ENCODE results near the gene IFRD2.
"Not testable (repeated sequence)": the region's sequence is repeated elsewhere in the genome, so short reads cannot be mapped to it uniquely, and the experiment has no call there.

Gene IFRD2

DNA sequence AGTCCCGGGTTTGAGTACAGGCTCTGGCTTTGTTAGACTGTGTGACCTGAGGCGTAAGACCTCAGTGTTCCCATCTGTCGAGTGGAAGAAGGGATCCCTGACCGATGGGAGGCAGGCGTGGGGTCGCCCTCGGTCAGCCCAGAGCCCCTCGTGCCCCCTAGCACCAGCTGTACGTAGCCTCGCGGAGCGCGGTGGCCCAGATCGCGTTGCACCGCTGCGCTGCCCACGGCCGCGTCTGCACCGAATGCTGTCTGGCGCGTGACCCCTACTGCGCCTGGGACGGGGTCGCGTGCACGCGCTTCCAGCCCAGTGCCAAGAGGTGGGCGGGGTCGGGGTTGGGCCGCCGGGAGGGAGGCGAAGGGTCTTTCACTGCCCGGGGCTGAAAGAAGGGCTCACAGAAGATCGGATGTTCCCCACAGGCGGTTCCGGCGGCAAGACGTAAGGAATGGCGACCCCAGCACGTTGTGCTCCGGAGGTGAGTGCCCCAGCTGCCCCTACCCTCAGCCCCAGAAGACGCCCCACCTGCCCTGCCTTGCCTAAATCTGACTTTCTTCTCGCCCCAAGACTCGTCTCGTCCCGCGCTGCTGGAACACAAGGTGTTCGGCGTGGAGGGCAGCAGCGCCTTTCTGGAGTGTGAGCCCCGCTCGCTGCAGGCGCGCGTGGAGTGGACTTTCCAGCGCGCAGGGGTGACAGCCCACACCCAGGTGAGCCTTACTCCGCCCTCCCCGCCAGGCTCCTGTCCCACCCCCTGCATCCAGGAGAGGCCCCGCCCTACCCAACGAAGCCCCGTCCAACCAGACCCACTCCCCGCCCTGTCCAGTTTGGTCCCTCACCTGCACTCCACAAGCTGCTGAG is 16.9 kb downstream of the IFRD2 start:
- peaks cover 0 to 11% of the 10 kb centered on the region in 2 donors for H3K27me3 ChIP-seq (ENCODE audit: control insufficient read depth in 1 of 2, insufficient read depth in 2 of 2, low read length in 2 of 2)
- H3K36me3 ChIP-seq (ENCODE audit: insufficient read depth, low read length): peaks cover 7% of the 10 kb centered on the region
- H3K4me3 ChIP-seq (ENCODE audit: low read depth in 1 of 2, low read length in 2 of 2): no peak overlapping the region
- no peaks in the 10 kb centered on the region for H3K9me3 ChIP-seq (ENCODE audit: low read length)
- no peak overlapping the region for H3K27ac ChIP-seq (ENCODE audit: low read depth, low read length)
- no peak overlapping the region for H3K9ac ChIP-seq (ENCODE audit: low read length)
- peaks cover 9% of the 10 kb centered on the region for H3K4me1 ChIP-seq (ENCODE audit: insufficient read depth, low read length)

DNA sequence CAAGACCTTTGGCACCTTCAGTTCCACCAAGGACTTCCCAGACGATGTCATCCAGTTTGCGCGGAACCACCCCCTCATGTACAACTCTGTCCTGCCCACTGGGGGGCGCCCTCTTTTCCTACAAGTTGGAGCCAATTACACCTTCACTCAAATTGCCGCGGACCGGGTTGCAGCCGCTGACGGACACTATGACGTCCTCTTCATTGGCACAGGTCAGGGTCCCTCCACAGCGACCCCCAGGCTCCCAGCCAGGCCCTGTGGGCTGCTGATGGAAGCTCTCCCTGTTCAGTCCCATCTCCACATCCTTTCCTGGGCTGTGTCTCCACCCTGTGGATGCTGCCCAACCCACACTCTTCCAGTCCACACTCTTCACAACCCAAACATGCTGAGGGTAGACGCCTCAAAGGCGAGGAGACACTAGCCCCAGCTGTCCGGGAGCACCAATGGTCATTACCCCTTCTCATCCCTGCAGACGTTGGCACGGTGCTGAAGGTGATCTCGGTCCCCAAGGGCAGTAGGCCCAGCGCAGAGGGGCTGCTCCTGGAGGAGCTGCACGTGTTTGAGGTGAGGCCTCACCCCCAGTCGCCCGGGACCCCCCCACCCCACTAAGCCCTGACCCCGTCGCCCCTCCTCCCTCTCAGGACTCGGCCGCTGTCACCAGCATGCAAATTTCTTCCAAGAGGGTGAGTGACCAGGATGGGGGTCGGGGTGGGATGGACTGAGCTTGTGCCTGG is 17.7 kb downstream of the IFRD2 start:
- Histone ChIP-seq H3K4me3 (ENCODE audit: low read depth in 1 of 2, low read length in 2 of 2) (no peak overlapping the region), H3K9ac (ENCODE audit: low read length) (no peak overlapping the region), H3K27ac (ENCODE audit: low read depth, low read length) (no peak overlapping the region), H3K4me1 (ENCODE audit: insufficient read depth, low read length) (peaks cover 16% of the 10 kb centered on the region), H3K27me3 (ENCODE audit: control insufficient read depth in 1 of 2, insufficient read depth in 2 of 2, low read length in 2 of 2) (peaks cover 0 to 11% of the 10 kb centered on the region in 2 donors), H3K9me3 (ENCODE audit: low read length) (no peaks in the 10 kb centered on the region), H3K36me3 (ENCODE audit: insufficient read depth, low read length) (peaks cover 7% of the 10 kb centered on the region)

DNA sequence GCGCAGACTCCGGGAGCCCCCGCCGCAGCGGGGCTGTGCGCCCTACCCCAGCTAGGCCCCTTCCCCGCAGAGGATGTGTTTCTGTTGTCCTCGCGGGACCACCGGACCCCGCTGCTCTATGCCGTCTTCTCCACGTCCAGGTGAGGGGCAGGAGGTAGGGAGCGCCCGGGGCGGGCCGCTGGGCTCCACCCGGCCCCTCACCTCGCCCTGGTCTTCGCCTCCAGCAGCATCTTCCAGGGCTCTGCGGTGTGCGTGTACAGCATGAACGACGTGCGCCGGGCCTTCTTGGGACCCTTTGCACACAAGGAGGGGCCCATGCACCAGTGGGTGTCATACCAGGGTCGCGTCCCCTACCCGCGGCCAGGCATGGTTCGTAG is 18.6 kb downstream of the IFRD2 start:
- H3K9me3 ChIP-seq (ENCODE audit: low read length): no peaks in the 10 kb centered on the region
- H3K4me1 ChIP-seq (ENCODE audit: insufficient read depth, low read length): peaks cover 21% of the 10 kb centered on the region
- no peak overlapping the region for H3K9ac ChIP-seq (ENCODE audit: low read length)
- H3K27me3 ChIP-seq (ENCODE audit: control insufficient read depth in 1 of 2, insufficient read depth in 2 of 2, low read length in 2 of 2): peaks cover 0 to 11% of the 10 kb centered on the region in 2 donors
- peak overlapping the region in 1 of 2 donors; percentile 55 for H3K4me3 ChIP-seq (ENCODE audit: low read depth in 1 of 2, low read length in 2 of 2)
- no peak overlapping the region for H3K27ac ChIP-seq (ENCODE audit: low read depth, low read length)
- peaks cover 7% of the 10 kb centered on the region for H3K36me3 ChIP-seq (ENCODE audit: insufficient read depth, low read length)

DNA sequence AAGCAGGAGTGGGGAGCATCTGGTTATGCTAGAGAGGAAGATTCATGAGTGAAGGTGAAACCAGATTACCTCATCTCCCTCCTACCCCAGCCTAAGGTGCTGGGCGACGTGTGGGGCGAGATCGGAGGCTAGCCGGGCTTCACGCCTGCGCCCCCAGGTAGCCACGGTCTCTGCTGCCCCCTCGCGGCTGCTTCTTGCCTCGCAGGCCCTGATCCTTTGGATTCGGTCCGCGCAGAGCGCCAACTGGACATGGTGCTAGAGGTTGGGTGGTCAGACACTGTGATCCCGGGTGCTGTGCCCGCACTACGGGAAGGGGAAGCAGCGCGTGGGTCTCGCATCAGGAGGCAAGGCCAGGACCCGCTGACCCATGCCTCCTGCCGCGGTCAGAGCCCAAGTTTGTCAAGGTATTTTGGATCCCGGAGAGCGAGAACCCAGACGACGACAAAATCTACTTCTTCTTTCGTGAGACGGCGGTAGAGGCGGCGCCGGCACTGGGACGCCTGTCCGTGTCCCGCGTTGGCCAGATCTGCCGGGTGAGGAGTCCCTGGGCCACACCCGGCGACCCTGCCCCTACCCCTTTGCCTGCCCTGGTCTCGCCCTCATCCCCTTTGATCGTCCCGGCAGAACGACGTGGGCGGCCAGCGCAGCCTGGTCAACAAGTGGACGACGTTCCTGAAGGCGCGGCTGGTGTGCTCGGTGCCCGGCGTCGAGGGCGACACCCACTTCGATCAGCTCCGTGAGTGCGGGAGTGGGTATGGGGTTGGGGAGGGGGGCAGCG is 19.1 kb downstream of the IFRD2 start:
- Histone ChIP-seq H3K9me3 (ENCODE audit: low read length) (no peaks in the 10 kb centered on the region), H3K4me1 (ENCODE audit: insufficient read depth, low read length) (peaks cover 27% of the 10 kb centered on the region), H3K27me3 (ENCODE audit: control insufficient read depth in 1 of 2, insufficient read depth in 2 of 2, low read length in 2 of 2) (peaks cover 0 to 11% of the 10 kb centered on the region in 2 donors), H3K4me3 (ENCODE audit: low read depth in 1 of 2, low read length in 2 of 2) (peak overlapping the region; percentile 45 to 55), H3K9ac (ENCODE audit: low read length) (no peak overlapping the region), H3K27ac (ENCODE audit: low read depth, low read length) (no peak overlapping the region), H3K36me3 (ENCODE audit: insufficient read depth, low read length) (peaks cover 7% of the 10 kb centered on the region)

DNA sequence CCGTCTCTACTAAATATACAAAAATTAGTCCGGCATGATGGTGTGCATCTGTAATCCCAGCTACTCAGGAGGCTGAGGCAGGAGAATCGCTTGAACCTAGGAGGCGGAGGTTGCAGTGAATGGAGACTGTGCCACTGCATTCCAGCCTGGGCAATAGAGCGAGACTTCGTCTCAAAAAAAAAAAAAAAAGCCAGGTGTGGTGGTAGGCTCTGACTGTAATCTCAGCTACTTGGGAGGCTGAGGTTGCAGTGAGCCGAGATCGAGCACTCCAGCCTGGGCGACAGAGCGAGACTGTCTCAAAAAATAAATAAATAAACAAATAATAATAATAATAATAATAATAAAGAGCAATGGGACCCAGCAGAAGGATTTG is 19.7 kb downstream of the IFRD2 start:
- peaks cover 32% of the 10 kb centered on the region for H3K4me1 ChIP-seq (ENCODE audit: insufficient read depth, low read length)
- H3K4me3 ChIP-seq (ENCODE audit: low read depth in 1 of 2, low read length in 2 of 2); H3K9ac ChIP-seq (ENCODE audit: low read length); H3K9me3 ChIP-seq (ENCODE audit: low read length); H3K27ac ChIP-seq (ENCODE audit: low read depth, low read length); H3K36me3 ChIP-seq (ENCODE audit: insufficient read depth, low read length): not testable (repeated sequence)
- H3K27me3 ChIP-seq (ENCODE audit: control insufficient read depth in 1 of 2, insufficient read depth in 2 of 2, low read length in 2 of 2): peaks cover 0 to 11% of the 10 kb centered on the region in 2 donors

DNA sequence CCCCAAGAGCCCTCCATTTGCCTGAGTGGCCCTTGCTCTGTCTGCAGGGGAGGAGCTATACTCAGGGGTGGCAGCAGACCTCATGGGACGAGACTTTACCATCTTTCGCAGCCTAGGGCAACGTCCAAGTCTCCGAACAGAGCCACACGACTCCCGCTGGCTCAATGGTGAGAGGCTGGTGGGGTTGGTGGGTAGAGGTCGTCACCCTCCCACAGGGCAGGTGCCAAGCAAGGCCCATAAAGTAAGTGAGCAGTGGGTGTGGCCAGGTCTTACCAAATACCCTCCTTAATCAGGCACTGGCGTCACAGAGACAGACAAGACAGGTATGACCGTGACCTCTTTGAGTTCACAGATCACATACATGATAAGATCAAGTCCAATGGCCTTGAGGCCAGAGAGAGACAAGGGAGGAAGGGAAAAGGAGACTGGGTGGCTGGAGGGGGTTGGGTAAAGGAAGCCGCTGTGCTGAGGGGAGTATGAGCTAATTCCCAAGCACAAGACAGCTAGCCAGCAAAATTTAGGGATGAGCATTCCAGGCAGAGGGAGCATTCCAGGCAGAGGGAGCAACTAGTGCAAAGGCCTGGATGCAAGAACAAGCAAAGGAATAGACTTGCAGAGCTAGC is 20.8 kb downstream of the IFRD2 start:
- Histone ChIP-seq H3K9me3 (ENCODE audit: low read length) (no peaks in the 10 kb centered on the region), H3K27ac (ENCODE audit: low read depth, low read length) (peak overlapping the region; percentile 17), H3K4me1 (ENCODE audit: insufficient read depth, low read length) (peaks cover 36% of the 10 kb centered on the region), H3K4me3 (ENCODE audit: low read depth in 1 of 2, low read length in 2 of 2) (no peak overlapping the region), H3K36me3 (ENCODE audit: insufficient read depth, low read length) (peaks cover 7% of the 10 kb centered on the region), H3K9ac (ENCODE audit: low read length) (no peak overlapping the region), H3K27me3 (ENCODE audit: control insufficient read depth in 1 of 2, insufficient read depth in 2 of 2, low read length in 2 of 2) (peaks cover 0 to 11% of the 10 kb centered on the region in 2 donors)

DNA sequence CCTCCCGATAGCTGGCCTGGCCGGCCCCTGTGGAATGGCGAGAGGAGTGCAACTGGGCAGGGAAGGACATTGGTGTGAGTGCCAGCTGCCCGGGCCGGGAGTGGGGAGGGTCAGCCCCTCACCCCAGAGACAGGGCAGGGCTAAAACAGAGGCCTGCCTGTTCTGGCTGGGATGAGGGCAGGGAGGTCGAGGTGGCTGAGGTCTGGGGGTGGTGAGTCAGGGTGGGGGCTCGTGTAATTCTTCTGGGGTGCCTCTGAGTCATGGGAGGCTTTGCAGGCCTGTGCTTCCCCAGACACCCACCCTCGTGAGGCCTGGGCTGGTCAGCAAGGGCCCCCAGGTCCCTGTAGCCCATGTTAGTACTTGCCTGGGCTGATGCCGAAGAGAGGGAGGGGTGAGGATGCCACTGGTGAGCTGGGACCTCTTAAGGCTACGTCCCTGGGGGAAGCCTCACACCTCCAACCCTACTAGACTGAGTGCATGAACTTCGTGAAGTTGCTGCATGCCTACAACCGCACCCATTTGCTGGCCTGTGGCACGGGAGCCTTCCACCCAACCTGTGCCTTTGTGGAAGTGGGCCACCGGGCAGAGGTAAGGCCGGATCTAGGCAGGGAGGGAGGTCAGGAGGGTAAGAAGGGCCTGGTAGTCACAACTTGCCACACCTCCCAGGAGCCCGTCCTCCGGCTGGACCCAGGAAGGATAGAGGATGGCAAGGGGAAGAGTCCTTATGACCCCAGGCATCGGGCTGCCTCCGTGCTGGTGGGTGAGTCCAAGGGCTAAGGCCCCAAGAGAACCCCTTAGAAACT is 21.6 kb downstream of the IFRD2 start:
- H3K9ac ChIP-seq (ENCODE audit: low read length): no peak overlapping the region
- H3K36me3 ChIP-seq (ENCODE audit: insufficient read depth, low read length): peaks cover 7% of the 10 kb centered on the region
- H3K4me1 ChIP-seq (ENCODE audit: insufficient read depth, low read length): peaks cover 44% of the 10 kb centered on the region
- peak overlapping the region in 1 of 2 donors; percentile 79 for H3K4me3 ChIP-seq (ENCODE audit: low read depth in 1 of 2, low read length in 2 of 2)
- H3K9me3 ChIP-seq (ENCODE audit: low read length): no peaks in the 10 kb centered on the region
- H3K27me3 ChIP-seq (ENCODE audit: control insufficient read depth in 1 of 2, insufficient read depth in 2 of 2, low read length in 2 of 2): peaks cover 0 to 11% of the 10 kb centered on the region in 2 donors
- peak overlapping the region; percentile 77 for H3K27ac ChIP-seq (ENCODE audit: low read depth, low read length)

DNA sequence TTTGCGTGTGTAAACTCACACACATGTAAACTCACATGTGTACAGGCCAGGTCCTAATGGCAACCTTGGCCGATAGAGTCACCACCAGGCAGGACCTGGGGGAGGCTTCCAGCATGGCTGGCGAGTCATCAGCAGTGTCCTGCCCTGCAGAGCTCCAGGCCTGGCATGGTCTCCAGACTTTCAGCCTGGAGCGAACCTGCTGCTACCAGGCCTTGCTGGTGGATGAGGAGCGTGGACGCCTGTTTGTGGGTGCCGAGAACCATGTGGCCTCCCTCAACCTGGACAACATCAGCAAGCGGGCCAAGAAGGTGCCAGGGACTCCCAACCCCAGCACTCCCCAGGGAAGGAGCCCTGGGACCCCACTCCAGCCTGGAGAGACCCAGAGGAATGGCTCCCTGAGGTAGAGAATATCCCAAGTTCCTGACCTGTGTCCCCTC is 22.2 kb downstream of the IFRD2 start:
- H3K4me1 ChIP-seq (ENCODE audit: insufficient read depth, low read length): peaks cover 51% of the 10 kb centered on the region
- H3K27me3 ChIP-seq (ENCODE audit: control insufficient read depth in 1 of 2, insufficient read depth in 2 of 2, low read length in 2 of 2): peaks cover 0 to 6% of the 10 kb centered on the region in 2 donors
- H3K4me3 ChIP-seq (ENCODE audit: low read depth in 1 of 2, low read length in 2 of 2): peak overlapping the region in 1 of 2 donors; percentile 79
- H3K36me3 ChIP-seq (ENCODE audit: insufficient read depth, low read length): peaks cover 7% of the 10 kb centered on the region
- peak overlapping the region; percentile 77 for H3K27ac ChIP-seq (ENCODE audit: low read depth, low read length)
- H3K9me3 ChIP-seq (ENCODE audit: low read length): no peaks in the 10 kb centered on the region
- no peak overlapping the region for H3K9ac ChIP-seq (ENCODE audit: low read length)

DNA sequence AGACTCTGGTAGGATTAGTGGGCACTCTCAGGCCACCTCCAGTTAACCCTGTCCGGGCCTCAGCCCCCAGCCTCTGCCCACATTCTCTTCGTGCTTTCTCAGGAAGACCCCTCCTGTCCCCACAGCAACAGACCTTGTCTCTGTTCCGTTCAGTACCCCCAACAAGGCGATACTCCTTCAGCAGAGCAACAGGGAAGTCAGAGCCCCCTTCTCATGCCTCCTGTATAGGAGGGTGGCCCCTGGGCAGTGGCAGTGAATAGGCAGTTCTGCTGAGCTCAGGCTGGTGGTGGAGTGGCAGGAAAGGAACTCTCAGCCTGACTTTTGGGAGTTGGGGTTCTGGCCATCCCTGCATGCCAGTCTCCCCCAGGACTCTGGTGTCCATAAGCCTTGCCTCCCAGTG is 22.8 kb downstream of the IFRD2 start:
- Histone ChIP-seq H3K4me1 (ENCODE audit: insufficient read depth, low read length) (peaks cover 55% of the 10 kb centered on the region), H3K36me3 (ENCODE audit: insufficient read depth, low read length) (peaks cover 7% of the 10 kb centered on the region), H3K4me3 (ENCODE audit: low read depth in 1 of 2, low read length in 2 of 2) (peak overlapping the region; percentile 12 to 79), H3K9me3 (ENCODE audit: low read length) (no peaks in the 10 kb centered on the region), H3K27ac (ENCODE audit: low read depth, low read length) (peak overlapping the region; percentile 77), H3K27me3 (ENCODE audit: control insufficient read depth in 1 of 2, insufficient read depth in 2 of 2, low read length in 2 of 2) (peaks cover 0 to under 1% of the 10 kb centered on the region in 2 donors), H3K9ac (ENCODE audit: low read length) (peak overlapping the region; percentile 66)

DNA sequence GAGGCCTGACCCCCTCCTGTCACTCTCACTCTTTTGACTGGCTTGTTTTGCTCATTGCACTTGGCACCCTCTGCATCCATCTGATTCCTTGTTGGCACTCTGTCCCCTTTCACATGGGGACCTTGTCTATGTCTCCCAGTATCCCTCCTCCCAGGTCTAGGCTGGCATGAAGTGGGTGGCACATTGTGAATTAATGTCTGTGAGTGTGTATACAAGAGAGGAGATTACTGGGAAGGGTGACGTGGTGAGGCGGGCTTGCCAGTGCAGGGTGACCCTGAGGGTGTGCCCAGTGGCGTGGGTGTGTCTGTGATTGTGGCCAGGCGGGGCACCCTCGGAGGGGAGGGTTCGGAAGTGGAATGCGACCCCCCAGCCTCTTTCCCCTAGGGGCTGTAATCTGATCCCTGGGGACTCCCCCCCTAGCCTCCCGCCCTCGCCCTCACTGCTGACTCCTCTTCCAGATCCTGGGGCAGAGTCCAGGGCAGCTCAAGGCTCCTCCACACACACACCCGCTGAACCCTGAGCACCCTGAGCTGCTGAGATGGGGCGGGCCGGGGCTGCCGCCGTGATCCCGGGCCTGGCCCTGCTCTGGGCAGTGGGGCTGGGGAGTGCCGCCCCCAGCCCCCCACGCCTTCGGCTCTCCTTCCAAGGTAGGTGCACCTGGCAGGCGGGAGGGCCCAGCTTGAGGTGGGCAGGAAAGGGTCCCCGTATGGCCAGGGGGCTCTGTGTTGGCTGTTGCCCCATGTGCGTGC is 23.4 kb downstream of the IFRD2 start, which contains the start of gene SEMA3B:
SEMA3B (plus strand) TSS at position 445 of the 749 bp plus-strand sequence; CDS start at position 539, 94 bp downstream.
- Histone ChIP-seq H3K9me3 (ENCODE audit: low read length) (no peaks in the 10 kb centered on the region), H3K4me1 (ENCODE audit: insufficient read depth, low read length) (peaks cover 61% of the 10 kb centered on the region), H3K9ac (ENCODE audit: low read length) (peak within 1 kb of the TSS; percentile 91), H3K36me3 (ENCODE audit: insufficient read depth, low read length) (peaks cover 7% of the 10 kb centered on the region), H3K27ac (ENCODE audit: low read depth, low read length) (peak within 1 kb of the TSS; percentile 82), H3K27me3 (ENCODE audit: control insufficient read depth in 1 of 2, insufficient read depth in 2 of 2, low read length in 2 of 2) (no peaks in the 10 kb centered on the region), H3K4me3 (ENCODE audit: low read depth in 1 of 2, low read length in 2 of 2) (peak within 1 kb of the TSS; percentile 37 to 79)

Data from muscle layer of colon (tissue), 2 donors.